Endothelial cell (in vitro differentiated cells): Measurements from ENCODE around the gene DCLK1. TPM values are rescaled to one million over a fixed set of nuclear protein-coding genes. Genes with fewer than 3 reads are reported as not detected.

Experiments
- DNase-seq: peaks from one replicate; pipeline ENCODE4 v3.0.0; 2021; ENCODE audit warnings: low spot score
- H3K27ac Mint-ChIP-seq: one replicate; pipeline ENCODE4 v1.8.0; 2021; ENCODE audit warnings: mixed read lengths, inconsistent platforms; ENCODE audit not compliant: unreplicated experiment
- H3K27me3 Mint-ChIP-seq: one replicate; pipeline ENCODE4 v1.8.0; 2021; ENCODE audit warnings: mild to moderate bottlenecking, moderate library complexity, mixed read lengths, inconsistent platforms; ENCODE audit not compliant: unreplicated experiment
- H3K36me3 Mint-ChIP-seq: one replicate; pipeline ENCODE4 v1.8.0; 2021; ENCODE audit warnings: mild to moderate bottlenecking, low read depth, mixed read lengths, inconsistent platforms; ENCODE audit not compliant: unreplicated experiment
- H3K4me1 Mint-ChIP-seq: one replicate; pipeline ENCODE4 v1.8.0; 2021; ENCODE audit warnings: mild to moderate bottlenecking, mixed read lengths, inconsistent platforms; ENCODE audit not compliant: unreplicated experiment
- H3K4me3 Mint-ChIP-seq: one replicate; pipeline ENCODE4 v1.8.0; 2021; ENCODE audit warnings: mild to moderate bottlenecking, mixed read lengths, inconsistent platforms; ENCODE audit not compliant: unreplicated experiment
- H3K9me3 Mint-ChIP-seq: one replicate; pipeline ENCODE4 v1.8.0; 2021; ENCODE audit warnings: mixed read lengths, inconsistent platforms; ENCODE audit not compliant: unreplicated experiment
- CTCF ChIP-seq: fragments of 200-600 bp; sonication (generic); IDR thresholded peaks from one replicate; pipeline ENCODE4 v1.5.0; 2021; ENCODE audit warnings: antibody characterized with exemption; ENCODE audit not compliant: unreplicated experiment
- total RNA-seq: library from RNA; stranded (reverse); fragmentation: NEBNext Ultra II Directional; extraction: Animal tissue kit (Norgen Biotek cat#: 25700); gene quantifications from one replicate; pipeline ENCODE4 v1.2.1, GENCODE V29; 2021; ENCODE audit not compliant: unreplicated experiment

The DCLK1 gene
- total RNA-seq, 1 donor from 2014 or later: 1.6 TPM

GRCh38 chr13:35855531-35856019 is 275.6 kb downstream of the DCLK1 start:
- Mint-ChIP-seq H3K27me3 (no peaks in the 10 kb centered on the region), H3K4me3 (no peak overlapping the region), H3K36me3 (no peaks in the 10 kb centered on the region), H3K27ac (no peak overlapping the region), H3K9me3 (no peaks in the 10 kb centered on the region), H3K4me1 (no peaks in the 10 kb centered on the region)
- DNase-seq: no peak
- TF ChIP-seq CTCF: no peak

- Mint-ChIP-seq H3K27ac (no peak overlapping the region), H3K9me3 (no peaks in the 10 kb centered on the region), H3K4me1 (no peaks in the 10 kb centered on the region), H3K36me3 (no peaks in the 10 kb centered on the region), H3K4me3 (no peak overlapping the region), H3K27me3 (no peaks in the 10 kb centered on the region)
- no peak for DNase-seq
- TF ChIP-seq CTCF: no peak
These were observed 276.9 kb downstream of the DCLK1 start for GRCh38 chr13:35854286-35854685.

GRCh38 chr13:35851881-35852280 is 279.3 kb downstream of the DCLK1 start:
- TF ChIP-seq CTCF: no peak
- H3K27ac Mint-ChIP-seq: no peak overlapping the region
- no peaks in the 10 kb centered on the region for H3K27me3 Mint-ChIP-seq
- no peaks in the 10 kb centered on the region for H3K4me1 Mint-ChIP-seq
- no peak overlapping the region for H3K4me3 Mint-ChIP-seq
- no peak for DNase-seq
- no peaks in the 10 kb centered on the region for H3K9me3 Mint-ChIP-seq
- no peaks in the 10 kb centered on the region for H3K36me3 Mint-ChIP-seq

- Mint-ChIP-seq H3K9me3 (no peaks in the 10 kb centered on the region), H3K4me3 (no peak overlapping the region), H3K27me3 (no peaks in the 10 kb centered on the region), H3K4me1 (no peaks in the 10 kb centered on the region), H3K27ac (no peak overlapping the region), H3K36me3 (no peaks in the 10 kb centered on the region)
- no peak for TF ChIP-seq CTCF
- no peak for DNase-seq
These were observed 279.8 kb downstream of the DCLK1 start for GRCh38 chr13:35851356-35851755.

- no peaks in the 10 kb centered on the region for H3K36me3 Mint-ChIP-seq
- H3K9me3 Mint-ChIP-seq: no peaks in the 10 kb centered on the region
- no peak overlapping the region for H3K27ac Mint-ChIP-seq
- H3K4me3 Mint-ChIP-seq: no peak overlapping the region
- H3K4me1 Mint-ChIP-seq: no peaks in the 10 kb centered on the region
- no peak for DNase-seq
- H3K27me3 Mint-ChIP-seq: no peaks in the 10 kb centered on the region
- TF ChIP-seq CTCF: no peak
These were observed 280.6 kb downstream of the DCLK1 start for GRCh38 chr13:35850569-35850968.
